ENCODE results near the gene NIM1K. TPM values are rescaled to one million over a fixed set of nuclear protein-coding genes. Genes with fewer than 3 reads are reported as not detected.
"Not testable (repeated sequence)": the region's sequence is repeated elsewhere in the genome, so short reads cannot be mapped to it uniquely, and the experiment has no call there.

The NIM1K gene
- total RNA-seq, 1 donor from 2014 or later: under 0.01 TPM

- no peak for DNase-seq
Measured at GRCh38 chr5:43315682-43316081, 123.7 kb downstream of the NIM1K start.

- no peak for DNase-seq
Measured at GRCh38 chr5:43316421-43316820, 124.4 kb downstream of the NIM1K start.

- DNase-seq: no peak
Measured at GRCh38 chr5:43320846-43321245, 128.8 kb downstream of the NIM1K start.

GRCh38 chr5:43323488-43323887, 131.5 kb downstream of the NIM1K start:
- not testable (repeated sequence) for DNase-seq

GRCh38 chr5:43325624-43326023, 133.6 kb downstream of the NIM1K start:
- DNase-seq: not testable (repeated sequence)

Other genes with a start within 250 kb of the NIM1K start
- 7.7 and 7.8 TPM in 2 replicates for gene ANXA2R, start 151.9 kb upstream of the NIM1K start, total RNA-seq
- gene ZNF131, start 71.3 kb upstream of the NIM1K start, total RNA-seq: 30.0 and 34.9 TPM in 2 replicates
- gene HMGCS1, start 121.2 kb downstream of the NIM1K start, total RNA-seq: 57.5 and 117 TPM in 2 replicates
- 1.2 and 3.6 TPM in 2 replicates for gene CCL28, start 220.2 kb downstream of the NIM1K start, total RNA-seq